ENCODE results near the gene UGT2A2.
"Not testable (repeated sequence)": the region's sequence is repeated elsewhere in the genome, so short reads cannot be mapped to it uniquely, and the experiment has no call there.

Gene UGT2A2

DNA sequence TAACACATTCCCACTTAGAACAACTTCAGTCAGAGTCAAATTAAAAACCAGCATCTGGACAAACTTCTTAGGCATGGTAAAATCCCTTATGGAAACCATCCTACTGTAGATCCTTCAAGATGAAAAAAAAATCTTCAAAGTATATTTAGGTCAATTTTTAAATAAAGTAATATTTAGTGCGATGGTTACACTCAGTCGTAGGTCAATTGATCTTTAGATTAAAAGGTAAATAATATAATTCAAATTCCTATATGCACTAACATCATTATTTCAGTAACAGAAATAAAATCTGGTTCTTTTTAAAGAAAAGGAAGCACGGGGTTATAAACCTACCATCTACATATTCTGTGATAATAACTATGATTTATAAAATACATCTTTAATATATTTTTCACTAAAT is at the start of gene UGT2A2:
Gene UGT2A2 (minus strand): TSS at position 101 of the 400 bp plus-strand sequence. CDS start 2 bp downstream, at position 99.
- Histone ChIP-seq H3K4me2 (ENCODE audit: low read depth, low read length, poor library complexity, severe bottlenecking) (no peak within 1 kb of the TSS), H2AFZ (ENCODE audit: low read depth, low read length, severe bottlenecking) (no peak within 1 kb of the TSS), H3K79me2 (ENCODE audit: insufficient read depth, low read length) (no peaks in the 10 kb centered on the region), H3K27me3 (ENCODE audit: low read length) (no peaks in the 10 kb centered on the region), H3K36me3 (ENCODE audit: low read length) (no peaks in the 10 kb centered on the region), H3K9me2 (replicated peaks; ENCODE audit: insufficient read depth, low read length) (no peaks in the 10 kb centered on the region), H3K9ac (ENCODE audit: low read length) (no peak within 1 kb of the TSS), H3K27ac (ENCODE audit: low read depth, low read length) (no peak within 1 kb of the TSS), H3K4me3 (ENCODE audit: insufficient read depth, low read length, poor library complexity, severe bottlenecking) (no peak within 1 kb of the TSS), H4K20me1 (ENCODE audit: low read depth, low read length) (no peaks in the 10 kb centered on the region), H3F3A (ENCODE audit: insufficient read depth) (no peaks in the 10 kb centered on the region), H3K9me3 (ENCODE audit: insufficient read depth, low read length) (no peaks in the 10 kb centered on the region)
- TF ChIP-seq CTCF (IDR thresholded peaks at IDR 0.05; ENCODE audit: insufficient read depth, low read length, poor library complexity, severe bottlenecking), result no peak
- no peak for TF ChIP-seq EZH2phosphoT487 (conservative IDR thresholded peaks at IDR 0.05; ENCODE audit: low read length)

DNA sequence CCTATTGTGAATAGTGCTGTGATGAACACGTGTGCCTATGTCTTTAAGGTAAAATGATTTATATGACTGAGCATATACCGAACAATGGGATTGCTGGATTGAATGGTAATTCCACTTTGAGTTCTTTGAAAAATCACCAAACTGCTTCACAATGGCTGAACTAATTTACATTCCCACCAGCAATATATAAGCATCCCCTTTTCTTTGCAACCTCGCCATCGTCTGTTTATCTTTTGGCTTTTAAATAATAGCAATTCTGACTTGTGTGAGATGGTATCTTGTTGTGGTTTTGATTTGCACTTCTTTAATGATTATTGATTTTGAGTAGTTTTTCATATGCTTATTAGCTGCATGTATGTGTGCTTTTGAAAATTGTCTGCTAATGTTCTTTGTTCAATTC is 45.4 kb upstream of the UGT2A2 start:
- Histone ChIP-seq H3K79me2 (ENCODE audit: insufficient read depth, low read length) (no peaks in the 10 kb centered on the region), H3K4me3 (ENCODE audit: insufficient read depth, low read length, poor library complexity, severe bottlenecking) (no peak overlapping the region), H3K9ac (ENCODE audit: low read length) (no peak overlapping the region), H3K4me2 (ENCODE audit: low read depth, low read length, poor library complexity, severe bottlenecking) (no peak overlapping the region), H3K27ac (ENCODE audit: low read depth, low read length) (no peak overlapping the region), H3F3A (ENCODE audit: insufficient read depth) (no peaks in the 10 kb centered on the region), H4K20me1 (ENCODE audit: low read depth, low read length) (no peaks in the 10 kb centered on the region), H3K9me3 (ENCODE audit: insufficient read depth, low read length) (no peaks in the 10 kb centered on the region), H3K36me3 (ENCODE audit: low read length) (no peaks in the 10 kb centered on the region), H2AFZ (ENCODE audit: low read depth, low read length, severe bottlenecking) (no peak overlapping the region), H3K9me2 (replicated peaks; ENCODE audit: insufficient read depth, low read length) (no peaks in the 10 kb centered on the region), H3K27me3 (ENCODE audit: low read length) (no peaks in the 10 kb centered on the region)
- TF ChIP-seq CTCF (IDR thresholded peaks at IDR 0.05; ENCODE audit: insufficient read depth, low read length, poor library complexity, severe bottlenecking), result no peak
- TF ChIP-seq EZH2phosphoT487 (conservative IDR thresholded peaks at IDR 0.05; ENCODE audit: low read length), result no peak

- Histone ChIP-seq H3K4me3 (ENCODE audit: insufficient read depth, low read length, poor library complexity, severe bottlenecking) (no peak overlapping the region), H4K20me1 (ENCODE audit: low read depth, low read length) (no peaks in the 10 kb centered on the region), H2AFZ (ENCODE audit: low read depth, low read length, severe bottlenecking) (no peak overlapping the region), H3F3A (ENCODE audit: insufficient read depth) (no peaks in the 10 kb centered on the region), H3K79me2 (ENCODE audit: insufficient read depth, low read length) (no peaks in the 10 kb centered on the region), H3K27me3 (ENCODE audit: low read length) (no peaks in the 10 kb centered on the region), H3K9ac (ENCODE audit: low read length) (no peak overlapping the region), H3K4me2 (ENCODE audit: low read depth, low read length, poor library complexity, severe bottlenecking) (no peak overlapping the region), H3K27ac (ENCODE audit: low read depth, low read length) (no peak overlapping the region), H3K9me2 (replicated peaks; ENCODE audit: insufficient read depth, low read length) (no peaks in the 10 kb centered on the region), H3K9me3 (ENCODE audit: insufficient read depth, low read length) (no peaks in the 10 kb centered on the region), H3K36me3 (ENCODE audit: low read length) (no peaks in the 10 kb centered on the region)
- TF ChIP-seq CTCF (IDR thresholded peaks at IDR 0.05; ENCODE audit: insufficient read depth, low read length, poor library complexity, severe bottlenecking) (no peak), EZH2phosphoT487 (conservative IDR thresholded peaks at IDR 0.05; ENCODE audit: low read length) (no peak)
These were observed 29.2 kb upstream of the UGT2A2 start for GRCh38 chr4:69668680-69669079.

GRCh38 chr4:69664009-69664408 is 24.6 kb upstream of the UGT2A2 start:
- not testable (repeated sequence) for H3K9ac ChIP-seq (ENCODE audit: low read length); H2AFZ ChIP-seq (ENCODE audit: low read depth, low read length, severe bottlenecking); H3K27ac ChIP-seq (ENCODE audit: low read depth, low read length); H3K4me3 ChIP-seq (ENCODE audit: insufficient read depth, low read length, poor library complexity, severe bottlenecking); H3K4me2 ChIP-seq (ENCODE audit: low read depth, low read length, poor library complexity, severe bottlenecking); H4K20me1 ChIP-seq (ENCODE audit: low read depth, low read length); H3K27me3 ChIP-seq (ENCODE audit: low read length); H3K36me3 ChIP-seq (ENCODE audit: low read length); H3K9me2 ChIP-seq (replicated peaks; ENCODE audit: insufficient read depth, low read length); H3F3A ChIP-seq (ENCODE audit: insufficient read depth); H3K79me2 ChIP-seq (ENCODE audit: insufficient read depth, low read length); H3K9me3 ChIP-seq (ENCODE audit: insufficient read depth, low read length)

- not testable (repeated sequence) for H3K4me2 ChIP-seq (ENCODE audit: low read depth, low read length, poor library complexity, severe bottlenecking); H3F3A ChIP-seq (ENCODE audit: insufficient read depth); H2AFZ ChIP-seq (ENCODE audit: low read depth, low read length, severe bottlenecking); H3K27me3 ChIP-seq (ENCODE audit: low read length); H3K27ac ChIP-seq (ENCODE audit: low read depth, low read length); H3K4me3 ChIP-seq (ENCODE audit: insufficient read depth, low read length, poor library complexity, severe bottlenecking); H3K9me2 ChIP-seq (replicated peaks; ENCODE audit: insufficient read depth, low read length); H3K9ac ChIP-seq (ENCODE audit: low read length); H4K20me1 ChIP-seq (ENCODE audit: low read depth, low read length); H3K9me3 ChIP-seq (ENCODE audit: insufficient read depth, low read length); H3K36me3 ChIP-seq (ENCODE audit: low read length); H3K79me2 ChIP-seq (ENCODE audit: insufficient read depth, low read length)
These were observed 21.8 kb upstream of the UGT2A2 start for GRCh38 chr4:69661130-69661803.

All from SU-DHL-6 (cell line).